Dedifferentiated amniotic fluid mesenchymal stem cell (primary cell): ENCODE measurements around the gene LRRC47.

Experiments
- DNase-seq: peaks from one replicate; pipeline ENCODE4 v3.0.0-alpha.2; 2016; ENCODE audit errors: extremely low spot score

The LRRC47 gene

DNA sequence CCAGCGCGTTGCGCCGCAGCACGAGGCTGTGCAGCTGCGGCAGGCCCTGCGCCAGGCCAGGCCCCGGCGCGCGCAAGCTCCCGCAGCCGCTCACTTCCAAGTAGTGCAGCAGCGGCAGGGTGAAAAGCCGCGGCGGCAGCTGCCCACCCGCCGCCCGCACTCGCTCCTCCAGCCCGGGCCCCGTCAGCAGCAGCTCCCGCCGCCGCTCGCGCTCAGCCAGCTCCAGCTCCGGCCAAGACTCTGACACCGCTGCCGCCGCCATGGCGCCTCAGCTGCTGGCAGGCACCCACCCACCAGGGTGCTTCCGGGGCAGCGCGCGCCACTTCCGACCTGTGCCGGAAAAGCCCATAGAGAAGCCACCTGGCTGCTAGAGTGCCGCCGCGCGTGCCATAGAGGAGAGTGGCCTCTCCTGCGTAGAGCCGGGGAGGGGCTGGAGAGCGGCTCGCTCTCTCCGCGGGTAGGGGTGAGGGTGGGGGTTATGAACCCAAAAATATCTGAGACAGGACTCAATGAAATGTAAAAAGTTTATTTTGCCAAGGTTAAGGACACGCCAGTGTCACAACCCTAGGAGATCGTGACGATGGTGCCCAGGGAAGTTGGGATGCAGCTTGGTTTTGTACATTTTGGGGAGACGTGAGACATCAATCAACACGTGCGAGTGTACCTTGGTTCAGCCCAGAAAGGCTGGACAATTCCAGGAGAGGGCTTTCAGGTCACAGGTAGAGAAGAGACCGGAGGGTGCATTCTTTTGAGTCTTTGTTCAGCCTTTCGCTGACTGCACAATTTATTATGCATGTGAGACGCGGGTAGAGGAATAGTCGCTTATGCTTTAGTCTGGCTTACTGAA lies at the start of gene LRRC47:
Gene LRRC47, minus strand, starts transcription at position 284 of the 847 bp plus-strand sequence. Its CDS starts 22 bp downstream, at position 262.
- DNase-seq: peak; percentile 73

DNA sequence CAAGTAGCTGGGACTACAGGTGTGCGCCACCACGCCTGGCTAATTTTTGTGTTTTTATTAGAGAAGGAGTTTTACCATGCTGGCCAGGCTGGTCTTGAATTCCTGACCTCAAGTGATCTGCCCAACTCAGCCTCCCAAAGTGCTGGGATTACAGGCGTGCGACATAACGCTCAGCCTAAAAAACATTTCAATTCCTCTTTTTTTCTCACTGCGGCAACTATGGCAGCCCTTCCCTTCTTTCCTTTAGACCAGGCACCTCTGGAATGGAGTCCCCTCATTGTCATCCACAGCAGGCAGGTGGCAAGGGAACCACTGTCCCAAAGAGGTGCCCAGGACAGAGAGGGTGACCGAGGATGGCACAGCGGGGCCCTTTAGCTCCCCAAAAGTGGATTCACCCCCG lies 46.6 kb upstream of the LRRC47 start:
- DNase-seq: no peak

DNA sequence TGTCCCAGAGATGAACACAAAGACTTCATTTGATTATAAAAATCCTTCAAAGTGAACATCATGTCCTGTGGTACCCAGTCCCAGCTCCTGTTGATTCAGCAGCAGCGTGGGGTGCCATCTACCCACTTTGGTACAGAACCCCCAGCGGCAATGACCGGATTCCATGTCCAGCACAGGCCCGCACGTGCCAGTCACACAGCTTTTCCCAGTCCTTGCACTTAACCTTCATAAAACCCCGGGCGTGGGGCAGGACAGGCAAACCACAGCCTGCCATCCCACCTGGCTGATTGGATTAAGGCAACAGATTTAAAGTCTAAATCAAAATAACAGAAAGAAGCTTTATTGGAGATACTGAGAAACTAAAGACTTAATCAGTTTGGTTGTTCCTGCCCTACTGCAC lies 45.2 kb upstream of the LRRC47 start:
- no peak for DNase-seq

GRCh38 chr1:3838788-3839187 lies 42.5 kb upstream of the LRRC47 start:
- no peak for DNase-seq

DNA sequence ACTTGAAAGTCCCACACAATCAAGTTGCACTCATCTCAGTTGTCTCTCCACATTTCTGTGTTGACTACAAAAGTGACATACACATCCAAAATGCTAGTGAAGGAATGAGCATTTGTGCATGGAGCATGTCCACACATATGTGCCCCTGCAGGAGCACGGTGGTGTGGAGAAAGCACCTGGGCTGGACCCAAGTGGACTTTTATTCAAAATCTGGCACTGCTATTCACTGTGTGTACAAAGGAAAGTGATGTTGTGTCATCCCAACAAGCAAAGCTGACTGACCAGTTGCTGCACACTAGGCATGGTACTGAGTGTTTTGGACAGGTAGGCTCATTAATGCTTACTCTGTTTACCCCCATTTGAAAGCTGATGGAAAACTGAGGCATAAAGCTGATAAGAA lies 41.4 kb upstream of the LRRC47 start:
- DNase-seq: no peak

GRCh38 chr1:3837200-3837599 lies 40.9 kb upstream of the LRRC47 start:
- DNase-seq: no peak

DNA sequence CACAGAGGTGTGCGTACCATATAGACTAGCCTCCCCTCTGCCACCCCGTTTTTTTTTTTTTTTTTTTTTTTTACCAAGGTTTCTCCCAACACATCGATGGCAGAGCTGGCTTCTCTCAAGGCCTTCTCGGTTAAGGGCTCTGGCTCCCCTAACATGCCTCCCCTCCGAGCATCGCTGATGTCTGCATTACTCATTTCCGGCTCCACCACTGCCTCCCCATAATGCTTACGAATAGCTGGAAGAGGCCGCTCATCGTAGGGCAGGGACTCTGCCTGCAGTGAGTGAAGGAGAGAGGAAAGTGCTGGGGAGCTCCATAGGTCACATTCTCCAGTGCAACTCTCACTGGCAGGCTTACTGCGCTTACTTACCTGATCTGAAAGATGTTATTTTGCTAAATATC lies 40.1 kb upstream of the LRRC47 start:
- DNase-seq: no peak

GRCh38 chr1:3834701-3835100 lies 38.4 kb upstream of the LRRC47 start:
- no peak for DNase-seq

GRCh38 chr1:3831689-3832088 lies 35.4 kb upstream of the LRRC47 start:
- no peak for DNase-seq

- DNase-seq: no peak
These were observed 32.1 kb upstream of the LRRC47 start for GRCh38 chr1:3828391-3828790.

DNA sequence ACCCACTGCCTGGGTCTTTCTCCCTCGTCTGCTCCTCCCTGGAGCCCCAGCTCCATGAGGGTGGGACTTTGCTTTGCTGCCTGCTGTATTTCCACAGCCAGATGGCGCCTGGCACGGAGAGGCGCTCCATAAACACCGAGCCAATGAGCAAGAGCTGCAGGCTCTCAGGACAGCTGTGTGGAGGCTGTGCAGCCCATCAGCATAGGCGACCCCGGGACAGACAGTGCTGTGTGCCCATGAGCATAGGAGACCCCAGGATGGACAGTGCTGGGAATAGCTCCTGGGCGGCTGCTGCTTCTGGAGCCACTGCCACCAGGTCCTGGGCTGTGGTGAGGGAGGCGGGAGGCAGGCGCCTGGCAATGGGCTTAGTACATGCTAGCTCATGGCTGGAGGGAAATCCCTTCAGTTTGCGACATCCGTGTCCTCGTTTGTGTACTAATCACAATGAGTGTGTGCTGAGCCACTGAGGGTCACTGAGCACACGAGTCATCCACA lies 31.6 kb upstream of the LRRC47 start:
- DNase-seq: no peak

GRCh38 chr1:3825356-3825755 lies 29.1 kb upstream of the LRRC47 start:
- no peak for DNase-seq

GRCh38 chr1:3824650-3825049 lies 28.4 kb upstream of the LRRC47 start:
- DNase-seq: no peak

DNA sequence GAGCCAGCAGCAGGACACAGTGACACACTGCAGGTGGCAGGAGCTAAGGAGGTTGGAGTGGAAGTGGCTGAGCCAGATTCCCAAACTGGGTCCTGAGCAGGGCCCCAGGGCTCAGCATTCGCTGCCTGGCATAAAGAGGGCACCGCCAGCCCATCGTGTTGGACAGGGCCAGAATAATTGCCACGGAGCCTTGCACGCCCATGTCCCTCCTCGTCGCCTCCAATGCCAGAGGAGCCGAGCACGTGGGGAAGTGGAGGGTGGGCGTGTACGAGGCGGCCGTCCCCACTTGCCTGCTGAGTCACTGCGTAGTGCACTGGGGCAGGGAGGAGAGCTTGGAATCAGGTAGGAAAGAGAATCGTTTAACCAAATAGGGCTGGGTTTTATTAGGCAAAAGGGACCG lies 26.1 kb upstream of the LRRC47 start:
- DNase-seq: no peak

DNA sequence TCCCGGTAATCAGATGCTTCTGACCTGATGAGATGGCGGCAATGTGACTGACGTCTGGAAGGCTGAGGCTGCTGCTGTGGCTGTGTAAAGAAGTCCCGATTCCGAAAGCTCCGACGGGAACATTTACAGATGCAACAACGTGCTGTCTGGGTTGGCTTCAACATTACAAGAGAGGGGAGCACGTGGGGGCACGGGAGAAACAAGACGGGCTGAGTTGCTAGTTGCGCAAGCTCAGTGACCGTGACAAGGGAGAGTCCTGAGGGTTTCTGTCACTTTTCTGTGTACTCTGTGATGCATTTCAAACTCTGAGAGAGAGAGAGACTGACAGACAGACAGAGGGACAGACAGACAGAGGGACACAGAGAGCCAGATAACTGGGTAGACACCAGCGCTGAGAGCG lies 25.6 kb upstream of the LRRC47 start:
- DNase-seq: no peak

GRCh38 chr1:3821447-3821846 lies 25.1 kb upstream of the LRRC47 start:
- no peak for DNase-seq

DNA sequence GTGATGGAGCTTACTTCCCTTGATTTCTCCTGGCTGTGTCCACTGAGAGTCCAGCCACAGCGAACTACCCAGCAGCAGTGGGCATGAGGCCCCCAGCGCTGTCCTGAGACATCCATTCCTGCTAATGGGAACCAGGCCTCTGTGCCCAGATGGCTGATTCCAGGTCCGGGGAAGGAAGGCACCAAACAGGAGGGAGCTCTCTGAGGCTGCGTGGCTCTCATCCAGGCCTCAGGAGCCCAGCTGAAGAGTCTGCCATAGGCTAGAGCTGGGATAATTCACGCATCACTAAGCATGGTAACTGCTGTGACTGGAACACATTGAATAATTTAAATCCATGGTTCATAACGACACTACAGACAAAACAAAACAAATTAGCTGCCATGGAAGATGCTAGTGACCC lies 24.7 kb upstream of the LRRC47 start:
- DNase-seq: no peak

DNA sequence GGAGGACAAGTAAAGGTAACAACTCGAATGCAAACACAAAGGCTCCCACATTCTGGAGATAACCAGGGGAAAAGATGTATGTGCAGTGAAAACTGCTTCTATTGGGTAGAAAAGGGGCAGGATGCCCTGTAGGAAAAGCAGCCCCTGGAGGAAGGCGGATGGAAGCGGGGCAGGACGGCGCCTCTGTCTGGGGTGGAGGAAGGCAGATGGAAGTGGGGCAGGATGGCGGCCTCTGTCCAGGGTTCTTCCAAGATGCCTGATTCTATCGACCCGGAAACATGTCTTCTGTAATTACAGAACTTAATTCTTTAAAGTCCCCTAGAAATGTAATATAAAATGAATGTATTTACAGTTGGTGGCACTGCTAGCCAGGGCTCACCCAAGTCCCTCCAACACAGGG lies 24.0 kb upstream of the LRRC47 start:
- no peak for DNase-seq

DNA sequence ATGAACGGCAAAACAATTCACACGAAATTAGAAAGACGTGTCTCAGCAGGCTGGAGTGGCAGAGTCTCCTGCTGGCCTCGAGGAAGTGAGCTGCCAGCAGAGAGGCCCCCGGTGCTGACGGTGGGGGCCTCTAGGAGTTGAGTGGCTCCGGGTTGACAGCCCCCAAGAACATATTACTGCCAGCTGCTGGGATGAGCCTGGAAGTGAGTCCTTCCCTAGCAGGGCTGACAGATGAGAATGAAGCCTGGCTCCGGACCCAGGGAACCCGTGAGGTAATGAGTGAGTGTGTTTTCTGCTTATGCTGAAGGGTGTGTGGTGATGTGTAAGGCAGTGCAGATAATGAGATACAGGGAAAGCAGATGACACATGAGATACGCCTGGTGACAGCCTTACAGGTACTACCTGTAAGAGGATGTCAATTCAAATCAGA lies 23.5 kb upstream of the LRRC47 start:
- no peak for DNase-seq

GRCh38 chr1:3817821-3818597 lies 21.7 kb upstream of the LRRC47 start:
- no peak for DNase-seq

GRCh38 chr1:3817138-3817740 lies 20.9 kb upstream of the LRRC47 start:
- DNase-seq: no peak

DNA sequence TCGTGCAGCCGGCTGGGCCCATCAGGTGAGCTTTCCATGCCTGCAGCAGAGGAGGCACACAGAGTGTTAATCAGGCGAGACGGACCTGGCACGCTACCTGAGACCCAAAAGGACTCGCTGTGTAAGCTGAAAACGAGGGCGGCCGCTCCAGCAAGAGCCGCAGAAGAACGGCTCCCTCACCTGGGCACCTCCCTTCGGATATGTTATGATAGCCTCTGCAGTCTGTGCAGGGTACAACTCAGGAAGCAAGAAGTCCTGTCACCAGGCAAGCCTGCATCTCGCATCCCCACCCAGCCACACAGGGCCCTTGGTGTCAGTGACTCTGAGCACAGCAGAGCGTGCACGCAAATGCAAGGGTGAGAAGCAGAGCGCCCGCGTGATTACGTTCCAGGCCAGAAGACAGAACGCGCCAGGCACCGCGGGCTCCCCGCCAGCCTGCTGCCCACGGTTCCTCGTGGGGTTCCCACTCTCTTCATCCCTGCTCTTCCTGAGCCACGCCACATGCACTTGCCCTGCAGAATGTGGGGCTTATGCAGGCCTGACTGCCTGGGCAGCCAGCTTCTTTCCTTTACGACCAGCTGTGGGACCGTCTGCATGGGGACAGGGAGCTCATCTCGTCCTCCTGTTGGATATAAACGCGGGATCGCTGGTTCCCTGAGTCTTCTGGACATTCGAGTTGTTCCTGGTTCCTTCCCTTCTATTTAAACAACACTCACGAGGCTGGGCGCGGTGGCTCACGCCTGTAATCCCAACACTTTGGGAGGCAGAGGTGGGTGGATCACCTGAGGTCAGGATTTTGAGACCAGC lies 20.2 kb upstream of the LRRC47 start:
- DNase-seq: no peak
